HG03575 (cell line): ENCODE measurements around the gene INAFM1.
"Not testable (repeated sequence)": the region's sequence is repeated elsewhere in the genome, so short reads cannot be mapped to it uniquely, and the experiment has no call there.

Experiments
- ATAC-seq: cut with Tn5 transposase; IDR thresholded peaks from one replicate; pipeline ENCODE4 v1.9.1; 2021; ENCODE audit not compliant: unreplicated experiment, insufficient number of reproducible peaks, low FRiP score; ENCODE audit errors: extremely low read depth

INAFM1 gene

GRCh38 chr19:47240556-47240955 is 34.1 kb upstream of the INAFM1 start:
- no peak for ATAC-seq

DNA sequence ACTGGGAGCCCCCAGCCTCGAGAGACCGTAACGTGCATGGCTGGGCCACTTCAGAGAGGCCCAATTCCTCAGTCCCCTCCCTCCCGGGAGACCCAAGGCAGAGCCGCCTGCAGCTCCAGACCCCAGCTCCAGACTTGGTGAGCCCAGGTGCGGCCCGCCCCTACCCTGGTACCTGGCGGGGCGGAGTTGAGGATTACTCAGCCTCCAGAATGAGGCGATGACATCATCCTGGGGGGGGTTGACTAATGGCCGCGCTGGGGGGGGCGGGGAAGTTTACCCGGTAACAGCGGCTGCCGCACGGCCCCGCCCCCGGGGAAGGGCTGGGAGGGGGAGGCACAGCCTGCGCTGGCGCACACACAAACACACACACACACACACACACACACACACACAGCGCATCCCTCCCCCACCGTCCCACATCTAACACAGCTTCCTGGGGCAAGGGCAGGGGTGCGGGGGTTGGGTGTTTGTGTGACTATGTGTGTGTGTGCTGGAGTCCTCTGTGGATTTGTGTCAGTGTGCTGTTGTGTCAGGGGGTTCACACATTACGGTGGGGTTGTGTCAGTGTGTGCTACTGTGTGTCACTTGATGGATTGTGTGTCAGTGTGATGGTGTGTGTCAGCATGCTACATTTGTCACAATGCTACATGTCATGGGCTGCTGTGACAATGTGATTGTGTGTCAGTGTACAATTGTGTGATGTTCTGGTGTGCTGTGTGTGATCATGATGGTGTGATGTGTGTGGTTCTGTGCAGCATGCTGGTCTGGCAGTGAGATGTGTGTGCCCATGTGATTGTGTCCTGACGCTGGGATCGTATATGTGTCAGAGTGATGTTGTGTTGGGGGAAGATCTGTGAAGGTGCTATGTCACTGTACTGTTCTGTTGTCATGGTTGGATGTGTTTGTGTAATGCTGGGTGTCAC is 33.4 kb upstream of the INAFM1 start:
- no peak for ATAC-seq

DNA sequence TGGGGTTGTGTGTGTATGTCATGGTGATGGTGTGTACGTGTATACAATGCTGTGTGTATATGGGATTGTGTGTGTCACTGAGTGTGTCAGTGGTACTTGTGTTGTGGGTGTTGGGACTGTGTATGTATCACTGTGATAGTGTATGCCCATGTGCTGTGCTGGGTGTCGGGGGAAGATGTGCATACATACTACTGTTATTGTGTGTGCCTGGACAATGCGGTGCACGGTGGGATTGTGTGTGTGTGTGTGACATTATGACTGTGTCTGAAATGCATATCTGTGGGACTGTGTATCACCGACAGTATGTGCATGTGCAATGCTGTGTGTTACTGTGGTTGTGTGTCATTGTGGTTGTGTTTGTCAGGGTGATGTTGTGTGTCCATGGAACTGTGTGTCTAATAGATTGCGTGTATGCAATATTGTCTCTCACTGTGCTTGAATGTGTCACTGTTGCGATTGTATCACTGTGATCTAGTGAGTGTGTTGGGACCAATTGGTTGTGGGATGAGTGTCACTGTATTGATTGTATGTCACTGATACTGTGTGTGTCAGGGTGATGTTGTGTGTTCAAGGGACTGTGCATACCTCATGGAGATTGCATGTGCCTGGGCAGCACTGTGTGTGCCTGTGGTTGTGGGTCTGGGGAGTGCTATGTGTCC is 32.6 kb upstream of the INAFM1 start:
- ATAC-seq: no peak

DNA sequence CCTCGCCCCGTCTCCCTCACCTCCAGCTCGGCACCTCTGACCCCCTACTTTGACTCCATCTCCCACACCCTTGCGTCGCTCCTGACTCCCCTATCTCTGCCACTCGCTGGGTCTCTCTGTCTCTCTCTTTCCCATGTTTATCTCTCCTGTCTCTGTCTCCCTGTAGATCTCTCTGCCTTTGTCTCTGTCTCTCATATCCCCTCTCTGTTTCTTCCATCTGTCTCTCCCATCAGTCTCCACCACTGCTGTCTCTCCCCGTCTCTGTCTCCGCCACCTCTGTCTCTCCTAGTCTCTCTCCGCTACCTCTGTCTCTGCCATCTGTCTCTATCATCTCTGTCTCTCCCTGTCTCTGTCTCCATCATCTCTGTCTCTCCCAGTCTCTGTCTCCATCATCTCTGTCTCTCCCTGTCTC is 31.3 kb upstream of the INAFM1 start:
- ATAC-seq: no peak

DNA sequence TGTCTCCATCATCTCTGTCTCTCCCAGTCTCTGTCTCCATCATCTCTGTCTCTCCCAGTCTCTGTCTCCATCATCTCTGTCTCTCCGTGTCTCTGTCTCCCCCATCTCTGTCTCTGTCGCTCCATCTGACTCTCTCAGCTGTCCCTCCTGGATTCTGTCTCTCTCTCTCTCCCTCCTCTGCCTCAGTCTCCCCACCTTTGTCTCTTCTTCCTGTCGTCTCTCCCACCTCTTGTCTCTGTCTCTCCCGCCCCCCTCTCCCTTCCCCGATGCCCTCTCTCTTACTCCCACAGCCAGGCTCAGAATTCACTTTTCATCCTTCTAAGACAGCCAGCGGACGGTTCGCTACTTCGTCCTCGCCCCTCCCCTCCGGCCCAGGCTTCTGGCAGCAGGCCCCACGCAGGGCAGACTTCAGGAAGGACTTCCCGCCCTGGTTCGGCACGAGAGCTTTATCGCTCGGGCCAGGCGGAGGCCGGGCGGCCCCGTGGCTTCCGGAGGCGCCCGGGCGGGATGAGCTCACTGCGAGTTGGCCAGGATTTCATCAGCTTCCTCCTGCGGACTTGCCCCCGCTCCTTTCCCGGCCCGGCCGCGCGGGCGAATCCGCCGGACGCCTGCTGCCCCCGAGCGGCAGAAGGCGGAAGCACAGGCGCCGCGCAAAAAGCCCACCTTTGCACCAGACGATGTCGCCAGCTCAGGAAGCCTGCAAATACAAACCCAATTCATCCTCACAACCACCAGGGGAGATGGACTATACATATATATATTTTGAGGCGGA is 30.7 kb upstream of the INAFM1 start:
- no peak for ATAC-seq

GRCh38 chr19:47247308-47247990 is 27.2 kb upstream of the INAFM1 start:
- no peak for ATAC-seq

DNA sequence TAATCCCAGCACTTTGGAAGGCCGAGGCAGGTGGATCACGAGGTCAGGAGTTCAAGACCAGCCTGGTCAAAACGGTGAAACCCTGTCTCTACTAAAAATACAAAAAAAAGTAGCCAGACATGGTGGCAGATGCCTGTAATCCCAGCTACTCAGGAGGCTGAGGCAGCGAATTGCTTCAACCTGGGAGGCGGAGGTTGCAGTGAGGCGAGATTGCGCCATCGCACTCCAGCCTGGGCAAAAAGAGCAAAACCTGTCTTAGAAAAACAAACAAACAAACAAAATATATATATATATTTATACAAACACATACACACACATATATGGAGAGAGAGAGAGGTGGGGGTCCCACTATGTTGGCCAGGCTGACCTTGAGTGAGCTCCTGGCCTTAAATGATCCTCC is 21.7 kb upstream of the INAFM1 start:
- ATAC-seq: not testable (repeated sequence)

- ATAC-seq: no peak
These were observed 21.2 kb upstream of the INAFM1 start for GRCh38 chr19:47253467-47253881.

DNA sequence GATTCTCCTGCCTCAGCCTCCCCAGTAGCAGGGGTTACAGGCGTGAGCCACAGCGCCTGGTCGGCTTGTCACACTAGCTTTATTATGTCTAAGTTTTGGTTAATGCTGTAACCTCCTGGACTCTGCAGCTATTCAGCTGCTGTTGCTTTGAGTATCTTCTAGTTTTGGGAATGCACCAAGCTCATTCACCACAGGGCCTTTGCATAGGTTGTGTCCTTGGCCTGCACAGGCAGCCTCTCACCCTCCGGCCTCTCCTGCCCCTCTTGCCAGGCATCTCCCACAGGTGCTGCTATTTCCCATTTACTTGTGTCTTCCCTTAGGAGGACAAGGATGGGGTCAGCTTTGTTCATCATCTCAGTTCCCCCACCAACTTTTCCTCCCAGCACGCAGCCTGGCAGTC is 20.7 kb upstream of the INAFM1 start:
- no peak for ATAC-seq

GRCh38 chr19:47255879-47256692 is 18.6 kb upstream of the INAFM1 start, which contains the start of gene CCDC9:
CCDC9 (plus strand) TSS chr19:47256525; CDS start chr19:47258401, 1,876 bp downstream.
- no peak for ATAC-seq

DNA sequence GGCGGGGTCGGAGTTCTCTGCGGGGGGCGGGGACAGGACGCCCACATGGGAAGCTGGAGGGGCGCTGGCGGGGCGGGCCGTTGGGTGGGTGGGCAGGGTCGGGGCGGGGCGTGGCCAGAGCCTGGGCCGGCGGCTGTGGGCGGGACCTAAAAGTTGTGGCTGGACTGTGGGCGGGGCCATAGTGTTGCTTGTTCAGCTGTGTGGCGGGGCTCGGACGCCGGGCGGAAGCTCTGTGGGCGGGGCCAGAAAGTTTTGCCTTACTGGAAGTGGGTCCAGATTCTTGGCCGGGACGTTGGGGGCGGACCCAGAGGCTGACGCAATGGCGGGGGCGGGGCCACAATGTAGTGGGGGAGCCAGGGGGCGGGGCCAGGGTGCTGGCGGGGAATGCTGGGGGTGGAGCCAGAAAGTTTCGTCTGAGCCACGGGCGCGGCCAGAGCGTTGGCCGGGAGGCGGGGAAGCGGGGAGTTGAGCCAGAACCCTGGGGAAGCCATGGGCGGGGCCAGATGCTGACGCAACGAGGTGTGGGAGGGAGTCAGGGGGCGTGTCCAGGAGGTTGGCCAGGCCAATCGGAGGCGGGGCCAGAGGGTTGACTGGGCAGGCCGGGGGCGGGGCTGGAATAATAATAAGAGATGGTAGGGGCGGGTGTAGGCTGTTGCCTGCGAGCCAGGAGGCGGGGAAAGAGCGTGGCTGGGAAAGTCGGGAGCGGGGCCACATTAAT is 17.8 kb upstream of the INAFM1 start:
- no peak for ATAC-seq

DNA sequence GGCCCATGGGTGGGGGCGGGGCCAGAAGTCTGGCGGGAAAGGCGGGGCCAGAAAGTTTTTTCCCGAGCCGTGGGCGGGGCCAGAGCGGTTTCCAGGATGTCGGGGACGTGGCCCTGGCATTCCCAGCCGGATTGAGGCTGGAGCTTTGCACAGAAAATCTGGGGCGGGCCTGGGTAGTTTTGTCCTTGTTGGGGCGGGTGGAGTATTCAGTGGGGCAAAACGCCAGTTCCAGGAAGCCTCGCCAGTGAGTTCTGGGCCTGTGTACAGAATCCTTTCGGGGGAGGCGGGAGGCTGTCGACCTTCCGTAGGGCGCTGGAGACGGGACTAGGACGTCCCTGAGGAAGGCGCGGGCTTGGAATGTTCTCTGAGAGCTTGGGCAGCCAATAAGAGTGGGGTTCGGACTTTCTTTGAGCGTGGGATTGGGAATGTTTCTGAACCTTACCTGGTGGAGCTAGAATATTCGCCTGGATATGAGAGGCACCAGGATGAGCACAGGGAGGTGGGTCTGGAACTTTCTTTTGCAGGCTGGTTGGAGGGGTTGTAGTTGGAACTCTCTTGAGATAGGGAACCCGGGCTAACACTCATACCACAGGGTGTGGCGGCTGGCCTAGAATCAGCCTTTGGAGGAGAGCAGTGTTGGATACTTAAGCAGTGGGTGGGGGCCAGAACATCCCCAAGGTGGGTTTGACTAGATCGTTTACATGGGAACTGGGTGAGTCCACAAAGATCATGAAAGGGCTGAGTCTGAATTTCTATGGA is 17.1 kb upstream of the INAFM1 start:
- ATAC-seq: no peak

- no peak for ATAC-seq
These were observed 16.3 kb upstream of the INAFM1 start for GRCh38 chr19:47258434-47258833.

DNA sequence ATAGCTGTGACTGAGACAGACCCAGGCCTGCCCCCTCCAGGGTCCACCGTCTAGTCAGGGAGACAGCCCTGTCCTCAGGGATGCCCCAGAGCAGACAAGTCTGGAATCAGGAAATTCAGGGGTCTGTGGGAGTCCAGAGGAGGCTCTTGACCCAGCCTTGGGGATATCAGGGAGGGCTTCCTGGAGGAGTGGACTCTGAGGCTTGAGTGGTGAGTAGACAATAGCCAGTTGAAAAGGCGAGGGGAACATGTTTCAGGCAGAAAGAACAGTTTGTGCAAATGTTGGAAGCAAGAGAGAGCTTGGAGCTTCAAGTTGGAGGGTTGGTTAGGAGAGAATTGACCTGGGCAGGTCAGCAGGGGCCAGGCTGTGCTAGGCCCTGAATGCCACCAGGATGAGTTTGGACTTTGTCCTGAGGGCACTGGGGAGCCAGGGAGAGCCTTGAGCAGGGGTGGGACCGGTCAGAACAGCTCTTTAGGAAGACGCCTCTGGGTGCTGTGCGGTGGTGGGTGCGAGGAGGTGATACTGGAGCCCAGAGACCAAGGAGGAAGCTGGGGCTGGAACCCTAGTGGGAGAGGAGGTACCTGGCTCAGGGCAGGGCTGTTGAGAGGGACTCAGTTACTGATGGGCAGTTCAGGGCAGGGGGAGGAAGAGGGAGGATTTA is 15.7 kb upstream of the INAFM1 start:
- ATAC-seq: no peak

DNA sequence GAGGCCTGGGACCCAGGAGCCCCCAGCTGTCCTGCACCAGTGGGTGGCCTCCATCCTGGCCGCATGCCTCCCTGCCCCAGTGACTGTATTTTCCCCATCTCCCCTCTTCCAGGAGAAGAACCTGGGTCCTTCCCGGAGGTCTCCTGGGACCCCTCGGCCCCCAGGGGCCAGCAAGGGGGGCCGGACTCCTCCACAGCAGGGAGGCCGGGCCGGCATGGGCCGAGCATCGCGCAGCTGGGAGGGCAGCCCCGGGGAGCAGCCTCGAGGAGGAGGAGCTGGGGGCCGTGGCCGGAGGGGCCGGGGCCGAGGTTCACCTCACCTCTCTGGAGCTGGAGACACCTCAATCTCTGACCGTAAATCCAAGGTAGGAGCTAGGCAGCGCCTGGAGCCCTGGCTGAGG is 14.2 kb upstream of the INAFM1 start:
- ATAC-seq: no peak

DNA sequence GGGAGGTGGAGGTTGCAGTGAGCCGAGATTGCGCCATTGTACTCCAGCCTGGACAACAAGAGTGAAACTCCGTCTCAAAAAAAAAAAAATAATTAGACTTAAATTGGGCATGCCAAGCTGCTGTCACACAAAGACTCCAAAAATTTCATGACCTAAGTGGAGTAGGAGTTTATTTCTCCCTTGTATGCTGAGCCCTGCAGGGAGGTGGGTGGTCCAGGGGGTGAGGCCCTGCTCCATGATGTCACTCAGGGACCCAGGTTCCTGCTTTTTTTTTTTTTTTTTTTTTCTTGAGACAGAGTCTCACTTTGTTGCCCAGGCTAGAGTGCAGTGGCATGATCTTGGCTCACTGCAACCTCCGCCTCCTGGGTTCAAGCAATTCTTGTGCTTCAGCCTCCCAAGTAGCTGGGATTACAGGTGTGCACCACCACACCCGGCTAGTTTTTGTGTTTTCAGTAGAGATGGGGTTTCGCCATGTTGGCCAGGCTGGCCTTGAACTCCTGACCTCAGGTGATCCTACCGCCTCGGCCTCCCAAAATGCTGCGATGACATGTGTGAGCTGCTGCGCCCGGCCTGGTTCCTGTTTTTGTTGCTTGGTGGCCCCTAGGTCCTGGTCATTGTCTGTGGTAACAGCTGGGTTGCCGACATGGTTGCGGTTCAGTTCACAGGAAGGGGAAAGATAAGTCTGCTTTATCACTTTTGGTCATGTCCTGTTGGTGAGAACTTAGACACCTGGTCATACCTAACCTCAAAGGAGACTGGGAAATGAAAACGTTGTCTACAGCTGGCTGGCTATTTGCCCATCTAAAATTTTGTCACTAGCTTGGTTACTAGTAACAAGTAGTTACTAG is 12.5 kb upstream of the INAFM1 start:
- not testable (repeated sequence) for ATAC-seq
